Measurements from ENCODE around the gene NETO2. TPM values are rescaled to one million over a fixed set of nuclear protein-coding genes. Genes with fewer than 3 reads are reported as not detected.
A peak's percentile ranks its signal among the peaks of the same experiment; 100 is the strongest.

The NETO2 gene
- total and polyA plus RNA-seq, 2 donors from 2014 or later = 1.4 to 4.8 TPM

- intact Hi-C loops (cut with DNase I) = no loop called here
- no peak overlapping the region for H3K4me3 ChIP-seq (ENCODE audit: low read length in 3 of 3)
- peak; percentile 23 for FAIRE-seq
Measured at GRCh38 chr16:47081115-47081514, 62.6 kb downstream of the NETO2 start.

GRCh38 chr16:47079860-47080259 is 63.9 kb downstream of the NETO2 start:
- no peak for TF ChIP-seq CTCF (IDR thresholded peaks at IDR 0.05; ENCODE audit: borderline replicate concordance, extremely low read depth, insufficient read depth)
- Histone ChIP-seq H3K27ac (ENCODE audit: low read depth in 2 of 2, low read length in 2 of 2) (no peak overlapping the region), H3K4me3 (ENCODE audit: low read length in 3 of 3) (no peak overlapping the region), H3K9me3 (ENCODE audit: control insufficient read depth in 2 of 3, insufficient read depth in 1 of 3, low read length in 3 of 3) (no peaks in the 10 kb centered on the region), H3K4me1 (ENCODE audit: control insufficient read depth in 2 of 3, insufficient read depth in 2 of 3, low read depth in 1 of 3, low read length in 3 of 3) (no peaks in the 10 kb centered on the region), H3K27me3 (ENCODE audit: control insufficient read depth, insufficient read depth, low read length) (no peaks in the 10 kb centered on the region), H3K9ac (ENCODE audit: low read length in 3 of 3) (no peak overlapping the region), H3K36me3 (ENCODE audit: control insufficient read depth in 2 of 3, insufficient read depth in 3 of 3, low read length in 3 of 3) (no peaks in the 10 kb centered on the region)
- intact Hi-C loops (cut with DNase I) = no loop called here
- FAIRE-seq = no peak
- DNase-seq = no peak

More at GRCh38 chr16:47081115-47081514, 62.6 kb downstream of the NETO2 start:
- TF ChIP-seq CTCF (IDR thresholded peaks at IDR 0.05; ENCODE audit: borderline replicate concordance, extremely low read depth, insufficient read depth) = no peak
- no peak for DNase-seq
- Histone ChIP-seq H3K9me3 (ENCODE audit: control insufficient read depth in 2 of 3, insufficient read depth in 1 of 3, low read length in 3 of 3) (no peaks in the 10 kb centered on the region), H3K36me3 (ENCODE audit: control insufficient read depth in 2 of 3, insufficient read depth in 3 of 3, low read length in 3 of 3) (no peaks in the 10 kb centered on the region), H3K4me1 (ENCODE audit: control insufficient read depth in 2 of 3, insufficient read depth in 2 of 3, low read depth in 1 of 3, low read length in 3 of 3) (no peaks in the 10 kb centered on the region), H3K27ac (ENCODE audit: low read depth in 2 of 2, low read length in 2 of 2) (no peak overlapping the region), H3K27me3 (ENCODE audit: control insufficient read depth, insufficient read depth, low read length) (no peaks in the 10 kb centered on the region), H3K9ac (ENCODE audit: low read length in 3 of 3) (no peak overlapping the region)

GRCh38 chr16:47073223-47074155 is 70.3 kb downstream of the NETO2 start:
- Histone ChIP-seq H3K9ac (ENCODE audit: low read length in 3 of 3) (no peak overlapping the region), H3K27me3 (ENCODE audit: control insufficient read depth, insufficient read depth, low read length) (no peaks in the 10 kb centered on the region), H3K4me3 (ENCODE audit: low read length in 3 of 3) (no peak overlapping the region), H3K4me1 (ENCODE audit: control insufficient read depth in 2 of 3, insufficient read depth in 2 of 3, low read depth in 1 of 3, low read length in 3 of 3) (no peaks in the 10 kb centered on the region), H3K27ac (ENCODE audit: low read depth in 2 of 2, low read length in 2 of 2) (no peak overlapping the region), H3K36me3 (ENCODE audit: control insufficient read depth in 2 of 3, insufficient read depth in 3 of 3, low read length in 3 of 3) (no peaks in the 10 kb centered on the region), H3K9me3 (ENCODE audit: control insufficient read depth in 2 of 3, insufficient read depth in 1 of 3, low read length in 3 of 3) (no peaks in the 10 kb centered on the region)
- intact Hi-C loops (cut with DNase I) = no loop called here
- FAIRE-seq (no peak), DNase-seq (peak in 2 of 5 donors; percentile 7 to 36)
- TF ChIP-seq CTCF (IDR thresholded peaks at IDR 0.05; ENCODE audit: borderline replicate concordance, extremely low read depth, insufficient read depth) = no peak
